GM19035 (cell line): ENCODE measurements around the gene EXD1.
"Not testable (repeated sequence)": the region's sequence is repeated elsewhere in the genome, so short reads cannot be mapped to it uniquely, and the experiment has no call there.

Experiments
- ATAC-seq: cut with Tn5 transposase; IDR thresholded peaks from one replicate; pipeline ENCODE4 v1.9.1; 2021; ENCODE audit not compliant: unreplicated experiment

Gene EXD1

GRCh38 chr15:41150279-41150678 is 80.3 kb downstream of the EXD1 start:
- no peak for ATAC-seq

DNA sequence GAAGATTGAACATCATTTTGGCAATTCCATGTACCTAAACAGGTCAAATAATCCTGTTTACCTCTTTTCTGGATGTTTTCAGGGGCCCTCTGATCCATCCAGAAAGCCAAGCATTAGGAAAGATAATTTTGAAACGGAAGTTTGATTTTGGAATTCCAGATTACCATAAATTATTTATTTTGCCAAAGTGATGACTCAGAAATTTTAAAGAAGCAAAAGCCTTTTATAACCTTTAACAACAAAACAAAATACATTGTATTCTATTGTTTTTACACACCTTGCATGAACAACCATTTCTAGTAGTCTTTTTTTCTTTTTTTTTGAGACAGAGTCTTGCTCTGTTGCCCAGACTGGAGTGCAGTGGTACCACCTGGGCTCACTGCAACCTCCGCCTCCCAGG is 82.5 kb downstream of the EXD1 start:
- no peak for ATAC-seq

DNA sequence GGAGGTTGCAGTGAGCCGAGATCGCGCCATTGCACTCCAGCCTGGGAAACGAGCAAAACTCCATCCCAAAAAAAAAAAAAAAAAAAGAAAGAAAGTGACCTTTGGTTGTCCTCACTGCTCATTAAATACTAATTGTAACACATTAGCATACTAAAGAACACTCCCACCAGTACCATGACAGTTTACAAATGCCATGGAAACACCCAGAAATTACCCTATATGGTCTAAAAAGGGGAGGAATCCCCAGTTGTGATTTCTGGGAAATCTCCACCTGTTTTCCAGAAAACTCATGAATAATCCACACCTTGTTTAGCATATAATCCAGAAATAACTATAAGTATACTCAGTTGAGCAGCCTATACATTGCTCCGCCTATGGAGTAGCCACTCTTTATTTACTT is 90.9 kb downstream of the EXD1 start:
- no peak for ATAC-seq

DNA sequence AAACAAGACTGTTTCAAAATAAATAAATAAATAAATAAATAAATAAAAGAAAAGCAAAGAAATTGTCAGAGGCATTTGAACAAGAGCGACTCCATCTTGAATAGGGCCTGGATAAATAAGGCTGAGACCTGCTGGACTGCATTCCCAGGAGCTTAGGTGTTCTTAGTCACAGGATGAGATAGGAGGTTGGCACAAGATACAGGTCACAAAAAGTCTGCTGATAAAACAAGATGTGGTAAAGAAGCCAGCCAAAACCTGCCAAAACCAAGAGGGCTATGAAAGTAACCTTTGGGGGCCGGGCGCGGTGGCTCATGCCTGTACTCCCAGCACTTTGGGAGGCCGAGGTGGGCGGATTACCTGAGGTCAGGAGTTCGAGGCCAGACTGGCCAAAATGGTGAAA is 91.4 kb downstream of the EXD1 start:
- not testable (repeated sequence) for ATAC-seq

GRCh38 chr15:41135580-41135979 is 95.0 kb downstream of the EXD1 start:
- not testable (repeated sequence) for ATAC-seq

DNA sequence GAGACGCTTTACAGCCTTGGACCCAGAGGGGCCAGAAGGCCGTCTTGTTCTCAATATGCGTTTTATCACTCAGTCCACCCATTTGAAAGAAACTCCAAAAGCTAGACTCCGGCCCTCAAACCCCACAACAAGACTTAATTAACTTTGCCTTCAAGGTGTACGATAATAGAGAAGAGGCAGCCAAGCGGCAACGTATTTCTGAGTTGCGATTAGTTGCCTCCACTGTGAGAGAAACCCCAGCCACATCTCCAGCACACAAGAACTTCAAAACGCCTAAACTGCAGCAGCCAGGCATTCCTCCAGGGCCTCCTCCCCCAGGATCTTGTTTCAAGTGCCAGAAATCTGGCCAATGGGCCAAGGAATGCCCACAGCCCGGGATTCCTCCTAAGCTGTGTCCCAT is 97.1 kb downstream of the EXD1 start:
- no peak for ATAC-seq
